Gastroesophageal sphincter (tissue), 3 donors: ENCODE data around the gene MAP7D3.

Experiments used
- EP300 ChIP-seq: sonication (generic); formaldehyde crosslinking; IDR thresholded peaks from one replicate; pipeline ENCODE4 v1.6.1; 2017; ENCODE audit warnings: antibody characterized with exemption, mild to moderate bottlenecking
- TF ChIP-seq, protein P1 (sequence below), 4 experiments: fragments of 200-600 bp in 2 of 4; fragments of 450-650 bp in 2 of 4; sonication (generic) in 1 of 4; IDR thresholded peaks; one replicate each; pipeline ENCODE4 v1.5.1; 2017 to 2019; ENCODE audit warnings: antibody characterized with exemption in 4 of 4, mild to moderate bottlenecking in 2 of 4, moderate library complexity in 2 of 4

GRCh38 chrX:136272325-136272724, 21.1 kb upstream of the MAP7D3 start:
- TF ChIP-seq, protein P1, sequence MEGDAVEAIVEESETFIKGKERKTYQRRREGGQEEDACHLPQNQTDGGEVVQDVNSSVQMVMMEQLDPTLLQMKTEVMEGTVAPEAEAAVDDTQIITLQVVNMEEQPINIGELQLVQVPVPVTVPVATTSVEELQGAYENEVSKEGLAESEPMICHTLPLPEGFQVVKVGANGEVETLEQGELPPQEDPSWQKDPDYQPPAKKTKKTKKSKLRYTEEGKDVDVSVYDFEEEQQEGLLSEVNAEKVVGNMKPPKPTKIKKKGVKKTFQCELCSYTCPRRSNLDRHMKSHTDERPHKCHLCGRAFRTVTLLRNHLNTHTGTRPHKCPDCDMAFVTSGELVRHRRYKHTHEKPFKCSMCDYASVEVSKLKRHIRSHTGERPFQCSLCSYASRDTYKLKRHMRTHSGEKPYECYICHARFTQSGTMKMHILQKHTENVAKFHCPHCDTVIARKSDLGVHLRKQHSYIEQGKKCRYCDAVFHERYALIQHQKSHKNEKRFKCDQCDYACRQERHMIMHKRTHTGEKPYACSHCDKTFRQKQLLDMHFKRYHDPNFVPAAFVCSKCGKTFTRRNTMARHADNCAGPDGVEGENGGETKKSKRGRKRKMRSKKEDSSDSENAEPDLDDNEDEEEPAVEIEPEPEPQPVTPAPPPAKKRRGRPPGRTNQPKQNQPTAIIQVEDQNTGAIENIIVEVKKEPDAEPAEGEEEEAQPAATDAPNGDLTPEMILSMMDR (IDR thresholded peaks at IDR 0.05), result no peak
- TF ChIP-seq EP300, result no peak
